ENCODE results near the gene GPR68. TPM values are rescaled to one million over a fixed set of nuclear protein-coding genes. Genes with fewer than 3 reads are reported as not detected.
A peak's percentile ranks its signal among the peaks of the same experiment; 100 is the strongest.
"Not testable (repeated sequence)": the region's sequence is repeated elsewhere in the genome, so short reads cannot be mapped to it uniquely, and the experiment has no call there.

GPR68 gene
- total RNA-seq, 3 donors from 2014 or later (not counting 1 experiment from before 2014, with no cell fraction given): 7.6 to 24.0 (median 15.7) TPM

DNA sequence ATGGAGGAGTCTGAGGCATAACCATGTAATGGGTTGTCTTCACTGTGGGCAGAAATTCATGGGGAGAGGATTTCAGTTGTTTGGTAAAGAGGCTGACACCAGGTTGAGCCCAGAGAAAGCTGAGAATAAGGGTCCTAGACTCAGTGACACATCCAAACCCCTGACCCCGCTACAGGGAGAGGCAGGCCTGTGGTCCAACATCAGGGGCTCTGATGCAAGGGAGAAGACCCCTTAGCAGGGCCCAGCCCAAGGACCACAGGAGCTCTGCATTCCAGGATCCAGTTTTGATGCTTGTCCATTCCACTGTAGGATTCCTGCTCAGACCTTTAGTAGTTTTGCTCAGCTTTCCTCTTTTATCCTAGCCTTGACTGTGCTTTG is 15.5 kb downstream of the GPR68 start:
- H3K27ac Mint-ChIP-seq: peak overlapping the region; percentile 98 to 100
- 77% methylated on average over 1 of the region's 1 CpG for WGBS (ENCODE audit: insufficient coverage)
- H3K36me3 Mint-ChIP-seq: no peaks in the 10 kb centered on the region
- no peaks in the 10 kb centered on the region for H3K27me3 ChIP-seq (ENCODE audit: control insufficient read depth, insufficient read depth, low read length)
- DNase-seq (no peak), ATAC-seq (no peak)
- intact Hi-C loops (cut with micrococcal nuclease): loop anchor here (2.0 to 5.0 kb wide), 6 partner anchors 32 to 638 kb away; partner anchors contain the start of genes CCDC88C, RPS6KA5 and TC2N
- H3K36me3 ChIP-seq (ENCODE audit: control insufficient read depth, insufficient read depth, low read length): peaks cover 7% of the 10 kb centered on the region
- H3K4me1 Mint-ChIP-seq: peaks cover 77 to 86% of the 10 kb centered on the region in 2 donors
- no peak overlapping the region for H3K4me3 ChIP-seq (ENCODE audit: low read length)
- H3K27ac ChIP-seq (ENCODE audit: low read length): peak overlapping the region; percentile 90
- H3K4me1 ChIP-seq (ENCODE audit: control insufficient read depth, insufficient read depth, low read length): peaks cover 95% of the 10 kb centered on the region
- TF ChIP-seq, protein P1, sequence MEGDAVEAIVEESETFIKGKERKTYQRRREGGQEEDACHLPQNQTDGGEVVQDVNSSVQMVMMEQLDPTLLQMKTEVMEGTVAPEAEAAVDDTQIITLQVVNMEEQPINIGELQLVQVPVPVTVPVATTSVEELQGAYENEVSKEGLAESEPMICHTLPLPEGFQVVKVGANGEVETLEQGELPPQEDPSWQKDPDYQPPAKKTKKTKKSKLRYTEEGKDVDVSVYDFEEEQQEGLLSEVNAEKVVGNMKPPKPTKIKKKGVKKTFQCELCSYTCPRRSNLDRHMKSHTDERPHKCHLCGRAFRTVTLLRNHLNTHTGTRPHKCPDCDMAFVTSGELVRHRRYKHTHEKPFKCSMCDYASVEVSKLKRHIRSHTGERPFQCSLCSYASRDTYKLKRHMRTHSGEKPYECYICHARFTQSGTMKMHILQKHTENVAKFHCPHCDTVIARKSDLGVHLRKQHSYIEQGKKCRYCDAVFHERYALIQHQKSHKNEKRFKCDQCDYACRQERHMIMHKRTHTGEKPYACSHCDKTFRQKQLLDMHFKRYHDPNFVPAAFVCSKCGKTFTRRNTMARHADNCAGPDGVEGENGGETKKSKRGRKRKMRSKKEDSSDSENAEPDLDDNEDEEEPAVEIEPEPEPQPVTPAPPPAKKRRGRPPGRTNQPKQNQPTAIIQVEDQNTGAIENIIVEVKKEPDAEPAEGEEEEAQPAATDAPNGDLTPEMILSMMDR (IDR thresholded peaks at IDR 0.05): no peak
- no peaks in the 10 kb centered on the region for H3K27me3 Mint-ChIP-seq (ENCODE audit: low read depth in 2 of 2)
- H3K4me3 Mint-ChIP-seq: peak overlapping the region; percentile 81
- no peaks in the 10 kb centered on the region for H3K9me3 ChIP-seq (ENCODE audit: control insufficient read depth, insufficient read depth, low read length)
- H3K9me3 Mint-ChIP-seq: peaks cover 0 to 2% of the 10 kb centered on the region in 2 donors

- no peaks in the 10 kb centered on the region for H3K27me3 ChIP-seq (ENCODE audit: control insufficient read depth, insufficient read depth, low read length)
- Mint-ChIP-seq H3K27me3 (ENCODE audit: low read depth in 2 of 2) (no peaks in the 10 kb centered on the region), H3K36me3 (no peaks in the 10 kb centered on the region), H3K27ac (peak overlapping the region; percentile 98 to 100), H3K9me3 (peaks cover 0 to 2% of the 10 kb centered on the region in 2 donors), H3K4me1 (peaks cover 79 to 89% of the 10 kb centered on the region in 2 donors), H3K4me3 (peak overlapping the region; percentile 81)
- TF ChIP-seq, protein P1 (IDR thresholded peaks at IDR 0.05): no peak
- intact Hi-C loops (cut with micrococcal nuclease): loop anchor here (1.0 to 5.0 kb wide), 8 partner anchors 15 to 638 kb away; partner anchors contain the start of genes CCDC88C, RPS6KA5 and TC2N
- peaks cover 95% of the 10 kb centered on the region for H3K4me1 ChIP-seq (ENCODE audit: control insufficient read depth, insufficient read depth, low read length)
- no peak overlapping the region for H3K4me3 ChIP-seq (ENCODE audit: low read length)
- no peaks in the 10 kb centered on the region for H3K9me3 ChIP-seq (ENCODE audit: control insufficient read depth, insufficient read depth, low read length)
- WGBS (ENCODE audit: insufficient coverage): 24% methylated on average over 14 of the region's 14 CpGs
- DNase-seq (peak; percentile 79 to 94), ATAC-seq (peak; percentile 68 to 88 (median 82))
- H3K36me3 ChIP-seq (ENCODE audit: control insufficient read depth, insufficient read depth, low read length): peaks cover 4% of the 10 kb centered on the region
- peak overlapping the region; percentile 90 for H3K27ac ChIP-seq (ENCODE audit: low read length)
These were observed 16.1 kb downstream of the GPR68 start for GRCh38 chr14:91228112-91229004.

DNA sequence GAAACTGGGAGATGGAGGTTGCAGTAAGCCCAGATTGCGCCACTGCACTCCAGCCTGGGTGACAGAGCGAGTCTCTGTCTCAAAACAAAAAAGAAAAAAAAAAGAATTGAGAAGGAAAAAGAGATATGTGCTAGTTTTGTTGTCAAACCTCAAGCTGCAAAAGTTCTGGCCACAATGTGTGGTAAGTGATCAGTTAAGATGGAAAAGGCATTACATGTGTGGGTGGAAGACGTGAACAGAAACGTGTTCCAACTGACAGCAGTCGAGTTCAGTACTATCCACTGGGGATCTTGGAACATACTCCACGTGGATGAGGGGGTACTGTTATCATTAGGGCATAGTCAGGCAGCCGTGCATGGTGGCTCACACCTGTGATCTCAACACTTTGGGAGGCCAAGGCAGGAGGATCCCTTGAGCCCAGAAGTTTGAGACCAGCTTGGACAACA is 17.3 kb downstream of the GPR68 start:
- no peaks in the 10 kb centered on the region for H3K9me3 ChIP-seq (ENCODE audit: control insufficient read depth, insufficient read depth, low read length)

DNA sequence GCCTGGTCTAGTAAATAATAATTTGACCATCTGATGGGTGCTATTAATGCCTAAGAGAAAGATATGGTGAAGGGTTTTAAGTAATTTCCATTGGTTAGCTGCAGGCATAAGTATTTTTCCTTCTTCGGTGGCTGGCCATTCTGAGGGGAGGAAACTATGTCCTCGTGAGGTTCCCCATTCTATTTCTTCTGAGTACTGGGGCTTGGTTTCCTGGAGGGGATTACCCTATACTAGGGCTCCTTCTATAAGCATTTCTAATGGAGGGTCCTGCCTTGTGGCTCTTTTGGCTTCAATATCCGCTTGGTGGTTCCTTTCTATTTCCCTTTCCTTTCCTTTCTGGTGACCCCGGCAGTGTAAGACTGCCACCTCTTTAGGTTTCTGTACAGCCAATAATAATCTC is 18.1 kb downstream of the GPR68 start:
- Histone ChIP-seq H3K4me1 (ENCODE audit: control insufficient read depth, insufficient read depth, low read length) (peaks cover 94% of the 10 kb centered on the region), H3K27ac (ENCODE audit: low read length) (peak overlapping the region; percentile 90)
- H3K9me3 Mint-ChIP-seq; H3K27me3 ChIP-seq (ENCODE audit: control insufficient read depth, insufficient read depth, low read length); ATAC-seq; H3K36me3 ChIP-seq (ENCODE audit: control insufficient read depth, insufficient read depth, low read length); H3K9me3 ChIP-seq (ENCODE audit: control insufficient read depth, insufficient read depth, low read length); H3K4me3 ChIP-seq (ENCODE audit: low read length); H3K36me3 Mint-ChIP-seq; H3K27me3 Mint-ChIP-seq (ENCODE audit: low read depth in 2 of 2): not testable (repeated sequence)
- Mint-ChIP-seq H3K27ac (peak overlapping the region; percentile 98 to 100), H3K4me1 (peaks cover 85 to 93% of the 10 kb centered on the region in 2 donors), H3K4me3 (peak overlapping the region; percentile 84)
- DNase-seq: peak in 1 of 2 donors; percentile 41
- WGBS (ENCODE audit: insufficient coverage): 18% methylated on average over 4 of the region's 4 CpGs
- intact Hi-C loops (cut with micrococcal nuclease): loop anchor here (5.0 kb wide), 2 partner anchors 151 to 191 kb away; partner anchors contain the start of gene CCDC88C

More for the DNA sequence above, 17.3 kb downstream of the GPR68 start:
- Mint-ChIP-seq H3K4me3 (peak overlapping the region; percentile 84), H3K36me3 (peaks cover 7% of the 10 kb centered on the region), H3K4me1 (peaks cover 85 to 93% of the 10 kb centered on the region in 2 donors), H3K27ac (peak overlapping the region; percentile 98 to 100), H3K27me3 (ENCODE audit: low read depth in 2 of 2) (no peaks in the 10 kb centered on the region), H3K9me3 (peaks cover 0 to 2% of the 10 kb centered on the region in 2 donors)
- peaks cover 2% of the 10 kb centered on the region for H3K36me3 ChIP-seq (ENCODE audit: control insufficient read depth, insufficient read depth, low read length)
- no peak overlapping the region for H3K4me3 ChIP-seq (ENCODE audit: low read length)
- peak overlapping the region; percentile 90 for H3K27ac ChIP-seq (ENCODE audit: low read length)
- whole genome bisulfite sequencing (ENCODE audit: insufficient coverage): 26% methylated on average over 7 of the region's 7 CpGs
- intact Hi-C loops (cut with micrococcal nuclease): loop anchor here (5.0 kb wide), 2 partner anchors 150 to 190 kb away; partner anchors contain the start of gene CCDC88C
- DNase-seq (peak in 1 of 2 donors; percentile 71), ATAC-seq (no peak)
- H3K4me1 ChIP-seq (ENCODE audit: control insufficient read depth, insufficient read depth, low read length): peaks cover 95% of the 10 kb centered on the region
- TF ChIP-seq, protein P1 (IDR thresholded peaks at IDR 0.05): no peak
- H3K27me3 ChIP-seq (ENCODE audit: control insufficient read depth, insufficient read depth, low read length): no peaks in the 10 kb centered on the region
